NT2/D1 (cell line): ENCODE measurements around the gene FMNL2.

Experiments
- YY1 ChIP-seq: IDR thresholded peaks from 2 replicates; pipeline ENCODE4 v1.6.1; 2011; ENCODE audit not compliant: insufficient read length, insufficient read depth
- ZNF274 ChIP-seq: IDR thresholded peaks from 2 replicates; pipeline ENCODE4 v1.6.1; 2011; ENCODE audit warnings: mild to moderate bottlenecking, low read depth, low read length

GRCh38 chr2:152581360-152581759 is 246.4 kb downstream of the FMNL2 start:
- TF ChIP-seq YY1 (no peak), ZNF274 (no peak)
